Measurements from ENCODE around the gene SERPINI1.

SERPINI1 gene

DNA sequence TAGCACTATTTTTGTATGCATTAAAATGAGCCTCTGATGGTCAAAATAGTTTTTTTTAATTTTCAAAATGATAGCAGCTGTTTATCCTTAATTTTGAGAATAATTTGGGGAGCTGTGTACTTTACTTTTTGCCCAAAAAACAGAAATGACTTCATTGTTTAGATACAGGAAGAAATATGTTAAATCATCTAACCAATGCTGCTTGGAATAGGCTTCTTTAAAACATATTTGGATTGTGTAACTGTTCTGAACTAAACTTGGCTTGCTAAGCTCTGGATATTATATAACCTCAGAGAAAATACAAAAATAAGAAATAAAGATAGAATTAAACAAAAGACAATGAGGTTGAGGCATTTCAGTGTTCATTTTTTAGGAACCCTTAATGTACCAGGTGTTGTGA is 119.3 kb downstream of the SERPINI1 start:
- no peak for DNase-seq

DNA sequence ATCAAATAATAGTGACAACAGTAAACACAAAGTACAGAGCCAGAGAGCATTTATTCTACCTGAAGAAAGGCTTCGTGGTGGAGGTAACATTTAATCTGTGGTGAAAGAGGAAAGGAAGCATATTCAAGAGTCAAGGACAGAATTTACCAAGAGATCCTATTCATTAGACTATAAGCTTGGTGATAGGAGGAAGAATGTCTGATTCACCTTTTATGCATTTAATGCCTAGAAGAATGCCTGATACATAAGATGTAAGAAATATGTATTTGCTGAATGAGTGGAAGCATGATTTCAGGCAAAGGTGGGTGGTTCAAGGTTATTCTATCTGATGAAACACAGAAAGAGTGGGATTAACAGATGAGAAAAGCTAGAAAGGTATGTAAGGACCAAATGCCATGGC is 119.8 kb downstream of the SERPINI1 start:
- DNase-seq = no peak

DNA sequence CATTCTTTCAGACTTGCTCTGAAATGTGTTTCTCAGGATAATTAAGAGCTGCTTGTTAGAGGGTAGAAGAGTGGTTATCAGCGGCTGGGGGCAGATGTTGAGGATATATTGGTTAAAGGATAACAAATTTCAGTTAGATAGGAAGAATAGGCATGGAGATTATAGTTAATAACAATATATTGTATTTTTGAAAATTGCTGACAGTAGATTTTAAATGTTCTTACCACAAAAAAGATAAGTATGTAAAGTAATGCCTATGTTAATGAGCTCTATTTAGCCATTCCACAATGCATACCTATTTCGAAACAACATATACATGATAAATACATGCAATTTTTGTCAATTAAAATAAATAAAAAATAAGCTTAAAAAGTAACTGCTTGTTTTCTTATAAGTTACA is 123.3 kb downstream of the SERPINI1 start:
- no peak for DNase-seq

DNA sequence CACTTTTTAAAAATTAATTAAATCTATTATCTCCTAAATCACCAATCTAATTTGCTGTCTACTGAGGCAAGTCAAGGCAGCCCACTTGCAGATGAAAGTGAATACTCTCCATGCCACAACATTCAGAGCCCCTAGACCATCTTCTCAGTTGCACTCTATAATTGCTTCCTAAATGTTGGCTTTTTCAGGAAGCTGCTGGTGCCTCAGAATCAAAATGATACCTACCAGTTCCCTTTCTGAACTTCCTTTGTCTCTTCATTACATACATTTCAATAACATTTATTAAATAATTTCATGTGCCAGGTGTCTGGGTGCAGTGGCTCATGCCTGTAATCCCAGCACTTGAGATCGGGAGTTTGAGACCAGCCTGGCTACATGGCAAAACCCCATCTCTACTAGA is 124.1 kb downstream of the SERPINI1 start:
- DNase-seq = no peak

DNA sequence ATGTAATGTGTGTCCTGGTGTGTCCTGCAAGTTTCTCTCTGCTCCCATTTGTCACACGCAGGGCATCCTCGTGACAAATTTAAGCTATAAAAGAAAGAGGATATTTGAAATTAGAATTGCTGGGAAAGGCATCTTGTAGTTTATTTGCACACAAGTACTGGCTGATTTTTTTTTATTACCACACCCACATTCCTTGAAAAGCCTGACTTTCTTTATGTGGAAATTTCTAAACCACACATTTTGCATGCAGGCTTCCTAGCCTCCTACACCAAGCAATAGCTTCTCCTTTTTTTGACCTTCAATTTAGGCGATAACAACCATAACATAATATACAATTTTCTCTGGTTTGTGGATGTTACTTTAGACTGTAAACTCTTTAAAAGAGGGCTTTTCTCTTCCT is 126.1 kb downstream of the SERPINI1 start:
- no peak for DNase-seq

DNA sequence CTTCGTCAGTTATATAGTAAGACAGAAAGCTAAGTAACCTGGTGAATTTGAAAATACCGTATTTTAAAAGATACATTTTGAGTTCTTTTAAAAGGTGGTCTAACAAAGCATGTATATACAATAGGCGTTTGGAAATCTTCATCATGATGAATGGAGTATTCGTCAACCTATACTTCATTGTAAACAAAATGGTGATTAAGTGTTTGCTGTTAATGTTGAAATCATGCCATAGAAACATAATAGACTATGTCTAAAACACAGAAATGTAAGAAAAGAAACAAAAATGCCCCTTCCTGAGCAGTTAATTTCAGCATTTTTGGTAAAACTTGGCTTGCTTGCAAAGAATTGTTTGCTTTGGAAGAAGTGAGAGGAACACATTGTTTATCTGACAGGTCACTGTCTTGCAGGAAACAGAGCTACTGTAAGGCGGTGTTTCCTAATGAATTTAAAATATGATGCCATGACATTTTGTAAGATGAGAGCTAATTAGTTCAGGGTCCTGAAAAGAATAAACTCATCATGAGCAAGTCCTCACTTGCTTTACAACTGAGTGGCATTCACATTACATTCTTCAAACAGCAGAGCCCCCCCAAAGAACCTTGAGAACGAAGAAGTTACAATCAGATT is 126.7 kb downstream of the SERPINI1 start:
- no peak for DNase-seq

DNA sequence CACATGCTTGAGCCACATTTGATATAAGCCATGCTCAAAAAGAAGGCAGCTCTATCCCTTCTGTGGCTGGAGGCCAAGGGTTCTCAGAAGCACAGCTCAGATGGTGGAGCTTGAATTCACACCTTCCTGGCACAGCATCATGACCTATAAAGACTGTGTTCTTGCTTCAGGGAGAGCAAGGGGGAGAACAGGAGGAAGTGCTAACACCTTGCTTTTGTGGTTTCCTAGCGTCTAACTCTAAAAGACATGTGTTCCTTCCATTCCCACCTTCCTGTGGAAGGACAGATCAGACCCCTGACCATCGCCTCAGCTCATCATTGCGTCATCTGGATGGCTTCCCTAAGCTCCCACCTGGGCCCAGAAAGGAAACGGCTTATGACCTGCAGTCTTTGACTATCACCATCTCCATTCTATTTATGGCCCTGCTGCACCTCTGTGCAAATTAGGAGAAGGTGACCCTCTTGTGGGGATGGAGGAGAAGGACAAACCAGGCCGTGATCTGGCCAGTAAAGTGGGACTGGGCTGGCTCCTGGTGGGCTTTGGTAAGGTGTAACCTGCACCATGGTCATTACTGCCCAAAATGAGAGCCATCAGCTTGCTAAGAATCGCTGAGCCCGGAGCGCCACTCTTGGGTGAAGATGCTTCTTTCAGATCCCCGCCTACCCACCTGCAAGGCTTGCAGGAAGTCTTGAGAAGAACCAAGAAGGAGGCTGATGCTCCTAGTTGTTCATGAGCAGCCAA is 128.5 kb downstream of the SERPINI1 start:
- DNase-seq = no peak

DNA sequence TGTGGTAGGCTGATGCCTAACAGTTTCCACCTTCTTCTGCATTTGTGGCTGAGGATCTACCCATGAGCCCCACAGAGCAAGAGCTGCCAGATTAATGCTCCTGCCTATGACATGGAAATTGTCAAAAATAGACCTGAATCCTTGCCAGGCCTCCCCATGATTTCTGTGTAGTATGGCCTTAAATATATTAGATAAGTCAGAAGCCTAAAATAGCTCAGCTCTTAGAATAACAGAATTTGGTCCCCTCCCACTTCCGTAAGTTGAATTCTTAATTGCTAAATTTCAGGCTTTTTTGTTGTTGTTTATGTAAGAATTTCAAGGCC is 129.0 kb downstream of the SERPINI1 start:
- DNase-seq = no peak

DNA sequence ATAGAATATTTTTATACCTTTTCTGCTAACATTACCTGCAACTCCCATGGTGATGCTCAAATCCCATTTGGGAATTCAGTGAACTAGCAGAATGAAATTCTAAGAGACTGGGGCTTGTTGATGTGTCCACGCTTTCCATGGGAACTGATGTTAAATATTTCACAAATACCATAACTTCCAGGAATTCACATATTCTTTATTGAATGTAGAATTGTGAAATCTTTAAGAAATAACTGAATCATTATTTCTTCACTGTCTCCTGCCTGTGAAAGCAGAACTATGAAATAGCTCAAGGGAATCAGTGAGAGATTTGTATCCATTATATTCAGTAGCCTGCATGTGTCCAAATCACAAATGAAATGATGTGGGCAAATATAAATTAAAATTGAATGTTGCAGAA is 130.8 kb downstream of the SERPINI1 start:
- no peak for DNase-seq

DNA sequence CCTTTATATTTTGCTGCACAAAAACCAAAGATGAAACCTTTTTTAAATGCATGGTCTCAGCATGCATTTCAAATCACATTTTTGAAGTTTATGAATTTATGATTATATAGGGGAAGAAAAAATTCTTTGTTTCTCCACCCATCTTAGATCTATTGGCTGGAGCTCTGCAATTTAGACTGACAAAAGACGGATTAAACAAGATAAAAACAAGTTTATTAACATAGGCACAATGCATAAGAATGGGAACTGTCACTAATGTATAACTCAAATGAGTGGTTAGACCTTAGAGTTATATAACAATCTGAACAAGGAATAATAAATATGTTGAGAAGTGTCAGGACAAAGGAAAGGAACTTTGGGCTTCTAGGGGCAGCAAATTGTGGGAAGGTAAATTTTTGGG is 132.5 kb downstream of the SERPINI1 start:
- no peak for DNase-seq

DNA sequence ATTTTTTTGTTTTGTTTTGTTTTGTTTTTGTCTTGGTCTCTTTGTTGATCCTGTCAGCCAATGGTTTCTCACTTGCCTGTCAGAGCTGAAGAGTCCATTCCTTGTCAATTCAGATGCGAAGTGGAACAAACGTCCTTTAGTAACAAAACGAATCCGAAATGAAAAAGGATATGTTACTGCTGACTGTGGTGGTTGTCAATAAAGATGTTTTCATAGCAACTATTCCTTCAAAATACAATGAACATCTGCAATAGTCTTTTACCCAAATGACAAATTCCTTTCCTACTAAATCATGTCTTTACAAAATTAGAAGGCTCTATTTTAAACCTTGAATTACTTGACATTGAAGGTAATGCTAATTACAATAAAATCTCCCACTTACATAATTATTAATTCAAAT is 134.7 kb downstream of the SERPINI1 start:
- DNase-seq = no peak

DNA sequence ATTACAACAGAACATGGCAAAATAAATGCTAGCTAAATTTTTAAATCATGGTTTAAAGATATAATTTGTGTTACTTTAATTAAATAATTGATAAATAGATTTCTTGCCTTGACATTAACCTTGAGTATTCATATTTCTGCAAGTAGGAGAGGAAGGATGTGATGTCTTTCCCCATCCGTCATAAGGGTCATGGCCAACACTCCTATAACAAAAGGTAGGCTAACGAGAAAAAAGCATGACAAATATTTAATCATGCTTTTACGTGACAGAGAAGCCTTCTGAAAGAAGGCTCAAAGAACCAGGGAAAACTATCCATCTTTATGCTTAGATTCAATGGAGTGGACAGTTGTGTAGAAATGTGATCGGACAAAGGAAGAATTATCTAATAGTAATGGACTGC is 135.2 kb downstream of the SERPINI1 start:
- no peak for DNase-seq

DNA sequence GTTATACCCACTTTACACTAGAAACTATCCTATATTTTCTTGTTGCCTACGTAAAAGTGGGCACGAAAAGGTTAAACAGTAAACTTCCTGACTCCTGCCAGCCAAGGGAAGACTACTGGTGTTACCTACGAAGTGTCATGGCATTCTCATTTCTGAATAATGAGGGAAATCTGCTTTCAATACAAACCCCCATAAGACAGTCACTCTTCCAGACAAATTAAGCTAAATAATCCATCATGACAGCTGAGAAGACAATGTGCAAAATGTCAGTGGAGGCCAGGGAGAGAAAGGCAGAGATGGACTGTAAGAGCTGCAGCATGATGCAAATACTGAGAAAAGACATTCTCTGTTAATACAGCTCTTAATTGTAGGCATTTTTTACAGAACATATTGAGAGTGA is 136.5 kb downstream of the SERPINI1 start:
- no peak for DNase-seq

DNA sequence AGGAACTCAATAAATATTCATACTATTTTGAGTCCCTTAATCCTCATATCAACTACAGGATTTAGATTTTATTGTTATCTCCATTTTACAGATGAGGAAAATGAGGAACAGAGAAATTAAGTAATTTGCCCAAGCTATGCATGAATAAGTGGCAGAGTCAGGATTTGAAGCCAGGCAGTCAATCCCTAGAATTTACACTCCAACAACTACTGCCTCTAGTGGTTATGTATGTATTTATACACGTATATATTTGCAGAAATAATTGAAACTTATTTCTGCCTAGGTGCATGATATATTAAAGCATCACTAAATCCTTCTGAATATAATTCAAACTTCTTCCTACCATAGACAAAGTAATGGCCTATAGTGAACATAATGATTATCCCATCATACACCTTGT is 137.4 kb downstream of the SERPINI1 start:
- DNase-seq = no peak

DNA sequence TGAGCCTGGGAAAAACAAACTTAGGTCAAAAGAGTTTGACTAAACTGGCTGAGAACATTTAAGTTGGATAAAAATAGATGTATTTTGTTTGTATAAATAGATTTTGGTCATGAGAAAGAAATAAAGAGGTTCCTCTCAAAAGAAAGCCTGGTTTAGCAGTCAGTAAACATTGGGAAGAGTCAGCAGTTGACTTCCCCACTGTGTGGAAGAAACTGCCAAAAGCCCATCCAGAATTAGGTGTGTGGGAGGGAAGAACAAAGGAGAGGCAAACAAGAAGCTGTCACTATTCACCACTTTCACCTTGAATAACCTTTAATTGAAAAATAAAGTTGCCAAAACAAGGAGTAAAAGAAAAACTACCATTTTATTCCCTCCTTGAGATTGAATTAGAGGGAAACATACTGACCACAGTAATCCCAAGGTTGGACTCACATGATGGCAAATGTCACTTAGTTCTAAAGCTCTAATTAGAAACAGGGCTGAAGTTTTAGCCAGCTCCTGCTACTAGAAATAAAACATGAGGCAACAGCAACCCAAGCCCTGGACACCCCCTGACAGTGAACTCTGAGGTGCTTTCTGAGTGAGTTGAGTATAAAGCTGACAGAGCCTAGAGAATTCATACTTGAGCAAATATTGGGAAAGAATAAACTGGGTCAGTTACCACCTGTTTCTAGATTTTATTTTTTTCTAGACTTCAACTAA is 139.3 kb downstream of the SERPINI1 start:
- DNase-seq = no peak

All from T-helper 2 cell (primary cell).